GM18951 (cell line): ENCODE measurements around the gene MTRFR.

Experiments used
- POLR2A ChIP-seq: IDR thresholded peaks from 4 replicates; pipeline ENCODE4 v1.6.1; 2011; ENCODE audit warnings: mild to moderate bottlenecking; ENCODE audit not compliant: insufficient read length, insufficient read depth; ENCODE audit errors: extremely low read depth
- in situ Hi-C: fragments of 300-500 bp; cut with MboI; formaldehyde crosslinking; loops from one replicate; pipeline ENCODE4 v1.12.0; 2022; ENCODE audit warnings: low sequenced_read_pairs, mixed read lengths, inconsistent platforms; ENCODE audit not compliant: unreplicated experiment

MTRFR gene

GRCh38 chr12:123288751-123289346 lies 55.6 kb downstream of the MTRFR start:
- no peak for TF ChIP-seq POLR2A
- in situ Hi-C loops = no loop called here

- in situ Hi-C loops = no loop called here
- no peak for TF ChIP-seq POLR2A
These were observed 56.7 kb downstream of the MTRFR start for GRCh38 chr12:123289911-123290310.

GRCh38 chr12:123293178-123293760 lies 60.0 kb downstream of the MTRFR start:
- no peak for TF ChIP-seq POLR2A
- in situ Hi-C loops = no loop called here

GRCh38 chr12:123305136-123305535 lies 71.9 kb downstream of the MTRFR start:
- in situ Hi-C loops = no loop called here

GRCh38 chr12:123306200-123306599 lies 73.0 kb downstream of the MTRFR start:
- no peak for TF ChIP-seq POLR2A
- in situ Hi-C loops = no loop called here

More at GRCh38 chr12:123305136-123305535, 71.9 kb downstream of the MTRFR start:
- TF ChIP-seq POLR2A = no peak
